Stimulated activated CD8-positive, alpha-beta memory T cell treated with anti-CD3 and anti-CD28 coated beads, Interleukin-2, amount 100 ng/mL, for 1 hour (primary cell): ENCODE data around the gene COG8.

Experiments used
- DNase-seq, 2 donors: peaks; one replicate each; pipeline ENCODE4 v3.0.0-alpha.2; 2020; ENCODE audit warnings: low read depth in 2 of 2

The COG8 gene

DNA sequence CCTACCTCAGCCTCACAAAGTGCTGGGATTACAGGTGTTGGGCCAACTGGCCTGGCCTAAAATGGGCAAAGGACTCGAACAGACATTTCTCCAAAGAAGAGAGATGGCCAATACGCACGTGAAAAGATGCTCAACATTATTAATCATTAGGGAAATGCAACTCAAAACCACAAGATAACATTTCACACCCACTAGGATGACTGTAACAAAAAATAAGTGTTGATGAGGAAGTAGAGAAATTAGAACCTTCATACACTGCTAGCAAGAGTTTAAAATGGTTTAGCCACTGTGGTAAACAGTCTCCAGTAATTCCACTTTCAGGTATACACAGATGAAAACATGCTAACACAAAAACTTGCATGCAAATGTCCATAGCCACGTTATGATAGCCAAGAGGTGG, 6.6 kb upstream of the COG8 start:
- no peak for DNase-seq

DNA sequence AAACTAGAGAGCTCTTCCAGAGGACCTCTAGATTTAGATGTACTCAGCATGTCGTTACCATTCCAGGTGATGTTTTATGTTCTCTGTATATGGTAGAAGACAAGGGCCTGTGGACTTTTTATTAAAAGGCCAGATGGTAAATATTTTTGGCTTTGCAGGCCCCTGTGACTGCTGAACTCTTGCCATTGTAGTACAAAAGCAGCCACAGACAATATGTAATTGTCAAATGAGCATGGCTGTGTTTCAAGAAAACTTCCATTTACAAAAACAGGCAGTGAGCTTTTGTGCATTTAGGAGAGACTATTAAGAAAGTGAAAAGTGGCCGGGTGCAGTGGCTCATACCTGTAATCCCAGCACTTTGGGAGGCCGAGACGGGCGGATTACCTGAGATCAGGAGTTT, 4.8 kb upstream of the COG8 start:
- DNase-seq, result no peak

- DNase-seq, result no peak
Measured at GRCh38 chr16:69340095-69340644, 806 bp upstream of the COG8 start.

- peak in 1 of 2 donors; percentile 39 for DNase-seq
Measured at GRCh38 chr16:69338557-69339288, 641 bp downstream of the COG8 start.

DNA sequence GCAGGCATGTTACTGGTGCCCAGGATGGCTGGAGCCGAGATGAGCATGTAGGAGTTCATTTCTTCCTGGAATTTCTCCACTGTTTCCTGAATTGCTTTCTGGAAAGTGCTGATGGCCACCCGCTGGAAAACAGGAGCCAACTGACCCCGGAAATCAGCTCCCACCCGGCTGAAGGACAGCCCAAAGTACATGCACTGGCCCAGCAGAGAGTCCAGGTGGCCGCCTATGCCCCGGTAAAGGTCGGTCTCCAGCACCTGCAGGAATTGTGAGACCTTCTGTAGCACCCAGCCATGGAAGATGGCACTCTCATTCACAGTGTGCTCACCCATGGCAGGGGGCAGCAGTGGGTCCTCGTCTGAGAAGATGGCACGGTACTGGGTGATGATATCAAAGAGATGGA, 4.7 kb downstream of the COG8 start:
- no peak for DNase-seq

- DNase-seq, result peak; percentile 68 to 74
Measured at GRCh38 chr16:69330286-69331109, 8.9 kb downstream of the COG8 start, which contains the start of gene PDF. Gene PDF, minus strand, starts transcription at chr16:69330588. Its CDS starts 18 bp downstream, at chr16:69330570.

DNA sequence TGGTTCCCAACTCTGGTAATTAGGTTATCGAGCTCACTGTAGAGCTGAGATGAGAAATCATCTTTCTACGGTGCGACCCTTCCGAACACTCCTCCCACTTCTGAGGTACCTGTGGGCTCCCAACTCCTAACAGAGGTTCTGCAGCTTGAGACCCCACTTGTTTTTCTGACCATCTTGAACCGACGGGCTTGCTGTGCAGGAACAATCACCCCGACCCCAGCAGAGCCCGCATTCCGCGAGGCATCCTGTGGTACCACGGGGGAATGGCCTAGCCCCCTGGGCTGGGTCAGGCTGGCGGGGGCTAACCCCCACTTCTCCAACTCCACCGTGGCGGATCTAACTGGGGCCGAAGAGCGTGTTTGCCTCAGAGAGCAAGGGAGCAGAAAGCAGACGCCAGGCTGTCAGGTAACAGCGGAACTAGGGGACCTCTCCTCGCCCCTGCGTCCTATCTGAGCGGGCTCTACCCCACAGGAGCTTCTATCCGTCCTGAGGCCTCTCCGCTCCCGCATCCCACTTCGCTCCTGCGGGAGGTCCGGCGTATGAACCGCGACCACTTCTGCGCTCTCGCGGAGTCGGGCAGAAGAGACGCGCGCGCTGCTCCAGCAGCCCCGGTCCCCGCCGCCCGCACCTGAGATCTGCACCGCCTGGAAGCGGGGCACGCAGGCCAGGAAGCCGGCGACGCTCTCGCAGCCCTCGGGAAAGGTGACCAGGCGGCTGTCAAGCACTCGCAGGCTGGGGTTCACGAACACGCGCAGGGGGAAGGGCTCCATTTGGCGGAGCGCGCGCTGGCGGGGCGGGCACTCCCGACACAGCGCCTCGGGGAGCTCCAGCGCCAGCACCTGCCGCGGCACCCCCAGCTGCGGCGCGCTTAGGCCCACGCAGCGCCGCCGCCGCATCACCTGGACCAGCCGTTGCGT, 9.7 kb downstream of the COG8 start:
- DNase-seq, result peak in 1 of 2 donors; percentile 16

DNA sequence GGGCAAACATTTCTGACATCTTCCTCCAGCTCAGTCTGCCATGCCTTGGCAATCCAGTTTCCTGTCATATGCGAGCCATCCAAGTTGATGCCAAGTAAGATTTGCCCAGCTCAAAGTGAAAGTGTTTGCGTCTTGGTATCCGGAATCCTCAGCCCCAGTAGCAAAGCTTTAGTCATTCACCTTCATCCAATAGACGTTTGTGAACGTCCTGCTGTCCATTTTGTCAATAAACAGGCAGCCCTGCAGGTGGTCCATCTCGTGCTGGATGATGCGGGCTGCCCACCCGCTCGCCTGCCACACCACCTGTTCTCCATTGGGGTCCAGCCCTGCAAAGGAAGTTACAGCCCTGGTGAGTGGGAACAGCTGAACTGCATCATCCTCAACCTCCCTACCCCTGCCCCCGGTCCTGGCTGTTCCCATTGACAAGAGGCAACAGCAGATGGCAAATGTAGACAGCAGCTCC, 10.5 kb downstream of the COG8 start:
- no peak for DNase-seq

GRCh38 chr16:69327585-69328310, 11.6 kb downstream of the COG8 start:
- DNase-seq, result no peak

- no peak for DNase-seq
Measured at GRCh38 chr16:69326172-69326873, 13.0 kb downstream of the COG8 start.

DNA sequence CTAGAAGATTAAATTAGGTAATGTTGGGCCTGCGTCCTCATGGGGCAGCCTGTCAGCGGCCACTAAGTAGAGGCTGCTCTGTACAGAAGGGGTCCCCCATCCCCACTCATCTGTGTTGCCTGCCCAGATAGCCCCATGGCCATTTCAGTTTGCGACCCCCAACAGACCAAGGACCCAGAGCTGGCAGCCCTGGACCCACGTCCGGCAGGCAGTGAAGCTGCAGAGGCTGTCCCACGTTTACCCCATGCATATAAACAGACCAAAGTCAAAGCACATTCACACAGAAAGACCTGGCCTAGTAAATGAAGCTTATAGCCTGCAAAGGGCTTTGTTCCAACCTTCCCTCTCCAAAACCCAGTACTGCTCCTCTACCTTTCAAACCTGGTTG, 13.6 kb downstream of the COG8 start:
- DNase-seq, result no peak

DNA sequence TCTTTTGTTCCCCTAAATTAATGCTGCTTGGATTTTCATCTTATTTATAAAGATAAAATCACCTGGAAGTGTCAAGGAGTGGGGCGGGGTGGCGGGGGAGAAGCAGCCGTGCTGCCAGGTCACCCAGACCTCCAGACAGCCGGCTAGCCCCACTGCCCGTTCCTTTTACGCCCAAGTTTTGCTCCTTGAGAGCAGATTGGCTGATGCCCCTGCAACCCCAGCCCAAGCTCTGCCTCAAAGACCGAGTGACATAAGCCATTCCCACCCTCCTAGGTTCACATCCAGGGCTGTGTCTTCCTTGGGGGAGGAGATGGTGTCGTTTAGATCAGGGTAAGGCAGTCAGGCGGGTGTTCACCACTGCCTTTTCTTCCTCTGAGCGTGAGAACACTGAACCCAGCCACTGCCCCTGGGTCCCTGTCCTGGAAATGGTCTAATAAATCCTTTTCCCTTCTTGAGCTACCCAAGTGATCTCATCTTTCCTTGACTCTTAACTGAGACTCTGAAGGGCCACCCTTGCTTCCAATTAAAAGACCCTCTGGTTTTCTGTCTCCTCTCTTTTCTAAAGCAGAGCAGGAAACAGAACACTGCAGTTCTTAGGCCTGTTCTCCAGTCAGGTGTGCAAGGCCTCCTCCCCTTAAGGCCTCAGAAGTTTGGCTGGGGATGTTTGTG, 14.6 kb downstream of the COG8 start:
- no peak for DNase-seq

DNA sequence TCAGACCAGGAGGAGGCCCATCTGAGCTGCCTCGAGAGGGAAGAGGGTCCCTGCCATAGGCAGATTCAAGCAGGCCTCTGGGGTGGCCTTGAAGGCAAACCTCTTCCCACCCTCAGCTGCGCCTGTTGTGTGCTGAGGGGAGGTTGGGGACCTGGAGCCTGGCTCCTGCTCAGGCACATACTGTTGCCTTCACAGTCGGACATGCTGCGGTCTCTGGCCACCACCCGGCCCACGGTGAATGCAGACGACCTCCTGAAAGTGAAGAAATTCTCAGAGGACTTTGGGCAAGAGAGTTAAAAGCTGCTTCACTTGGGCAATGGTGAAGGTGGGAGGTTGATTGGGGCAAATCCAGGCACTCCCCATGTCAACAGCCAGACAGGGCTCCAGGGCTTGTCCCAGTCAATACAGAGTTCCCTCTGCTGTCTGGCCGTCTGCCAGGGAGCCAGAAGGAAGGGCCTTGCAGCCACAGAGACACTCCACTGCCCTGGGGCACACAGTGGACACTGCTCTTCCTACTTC, 15.3 kb downstream of the COG8 start:
- DNase-seq, result no peak

- DNase-seq, result no peak
Measured at GRCh38 chr16:69323415-69323814, 15.9 kb downstream of the COG8 start.

GRCh38 chr16:69322343-69322742, 17.0 kb downstream of the COG8 start:
- no peak for DNase-seq

GRCh38 chr16:69321080-69321479, 18.3 kb downstream of the COG8 start:
- DNase-seq, result no peak

- no peak for DNase-seq
Measured at GRCh38 chr16:69320740-69321073, 18.7 kb downstream of the COG8 start.

DNA sequence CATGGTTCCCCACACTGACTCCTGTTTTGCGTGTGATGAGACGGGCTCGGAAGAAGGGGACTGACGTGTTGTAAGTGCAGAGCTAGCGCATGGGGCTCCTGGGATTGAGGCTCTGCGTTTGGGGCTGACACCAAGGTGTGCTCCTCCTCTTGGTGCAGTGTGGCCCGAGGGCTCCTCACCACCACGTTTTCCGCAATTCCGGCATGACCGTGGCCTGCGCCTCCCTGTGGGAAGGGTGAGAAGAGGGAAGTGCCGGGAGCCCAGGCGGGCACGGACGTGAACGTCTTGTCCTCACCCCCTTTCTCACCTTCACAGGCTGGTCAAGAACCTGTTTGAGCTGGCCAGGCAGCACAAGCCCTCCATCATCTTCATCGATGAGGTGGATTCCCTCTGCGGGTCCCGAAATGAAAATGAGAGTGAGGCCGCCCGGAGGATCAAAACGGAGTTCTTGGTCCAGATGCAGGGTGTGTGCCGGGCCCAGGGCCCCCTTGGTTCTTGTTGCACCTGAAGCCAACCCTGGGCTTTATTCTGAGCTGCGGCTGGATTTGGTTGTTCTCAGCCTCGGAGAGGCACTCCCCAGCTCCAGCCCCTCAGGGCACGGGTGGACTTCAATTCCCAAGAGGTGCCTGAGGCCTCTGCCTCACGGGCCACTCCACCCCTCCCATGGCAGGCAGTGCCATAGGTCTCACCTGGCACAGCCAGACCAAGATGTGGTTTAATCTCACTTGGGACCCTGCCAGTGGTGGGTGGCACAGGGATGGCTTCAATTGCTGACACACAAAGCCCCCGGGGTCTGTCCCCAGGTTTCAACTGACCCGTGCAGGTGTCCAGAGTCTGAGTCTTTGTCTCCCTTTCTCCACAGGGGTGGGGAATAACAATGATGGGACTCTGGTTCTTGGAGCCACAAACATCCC, 19.3 kb downstream of the COG8 start:
- no peak for DNase-seq

GRCh38 chr16:69319381-69319780, 20.0 kb downstream of the COG8 start:
- DNase-seq, result no peak
